ENCODE data around the gene TMEM52.

TMEM52 gene

DNA sequence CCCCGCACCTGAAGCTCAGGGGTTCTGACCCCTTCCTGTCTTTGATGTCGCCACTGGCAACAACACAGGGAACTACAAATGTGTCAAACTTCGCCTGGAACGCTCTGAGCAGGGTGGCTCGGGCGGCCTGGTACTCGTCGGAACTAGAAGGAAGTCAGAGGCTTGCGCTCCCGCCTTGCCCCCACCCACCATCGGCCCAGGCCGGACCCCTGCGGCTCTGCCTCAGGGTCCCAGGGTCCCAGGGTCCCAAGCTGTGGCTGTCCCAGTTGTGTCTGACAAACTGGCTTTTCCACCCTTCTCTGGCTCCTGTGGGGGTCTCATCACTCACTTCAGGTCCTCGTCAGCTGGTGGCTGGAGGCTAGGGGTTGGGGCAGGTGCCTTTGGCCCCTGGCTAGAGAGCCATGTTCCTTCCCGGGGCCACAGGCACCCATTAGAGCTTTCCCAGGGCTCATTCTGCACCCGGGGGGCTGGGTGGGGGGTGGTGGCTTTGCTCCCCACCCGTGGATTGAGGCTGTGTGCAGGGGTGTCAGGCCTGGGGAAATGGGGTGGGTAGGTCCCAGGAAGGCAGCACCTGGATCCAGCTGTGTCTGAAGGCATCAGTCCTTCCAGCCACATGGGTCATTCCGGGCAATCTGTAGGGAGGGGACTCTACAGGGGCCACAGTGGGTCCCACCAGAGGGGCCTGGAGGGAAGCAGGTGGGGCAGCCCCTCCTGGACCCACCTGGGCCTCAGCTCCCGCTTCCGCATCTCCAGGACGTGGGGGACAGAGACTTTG lies 8.0 kb upstream of the TMEM52 start:
- DNase-seq (ENCODE audit: low read depth), result no peak

- no peak for DNase-seq (ENCODE audit: low read depth)
Observed at GRCh38 chr1:1926346-1926811, 7.3 kb upstream of the TMEM52 start.

GRCh38 chr1:1925437-1926345 lies 6.6 kb upstream of the TMEM52 start:
- no peak for DNase-seq (ENCODE audit: low read depth)

DNA sequence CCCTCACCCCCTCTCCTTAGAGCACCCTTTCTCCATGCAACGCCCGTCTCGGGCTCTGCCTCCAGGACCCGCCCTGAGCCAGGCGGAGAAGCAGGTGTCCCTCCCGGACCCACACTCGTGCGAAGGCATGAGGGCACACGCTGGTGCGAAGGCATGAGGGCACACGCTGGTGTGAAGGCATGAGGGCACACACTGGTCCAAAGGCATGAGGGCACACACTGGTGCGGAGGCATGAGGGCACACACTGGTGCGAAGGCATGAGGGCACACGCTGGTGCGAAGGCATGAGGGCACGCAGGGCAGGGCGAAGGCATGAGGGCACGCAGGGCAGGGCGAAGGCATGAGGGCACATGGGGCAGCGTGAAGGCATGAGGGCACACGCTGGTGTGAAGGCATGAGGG lies 5.8 kb upstream of the TMEM52 start:
- no peak for DNase-seq (ENCODE audit: low read depth)

GRCh38 chr1:1924386-1924785 lies 5.3 kb upstream of the TMEM52 start:
- DNase-seq (ENCODE audit: low read depth), result no peak

- DNase-seq (ENCODE audit: low read depth), result no peak
Observed at GRCh38 chr1:1922956-1923833, 4.1 kb upstream of the TMEM52 start.

- no peak for DNase-seq (ENCODE audit: low read depth)
Observed at GRCh38 chr1:1922702-1922955, 3.5 kb upstream of the TMEM52 start.

- no peak for DNase-seq (ENCODE audit: low read depth)
Observed at GRCh38 chr1:1921901-1922701, 3.0 kb upstream of the TMEM52 start.

DNA sequence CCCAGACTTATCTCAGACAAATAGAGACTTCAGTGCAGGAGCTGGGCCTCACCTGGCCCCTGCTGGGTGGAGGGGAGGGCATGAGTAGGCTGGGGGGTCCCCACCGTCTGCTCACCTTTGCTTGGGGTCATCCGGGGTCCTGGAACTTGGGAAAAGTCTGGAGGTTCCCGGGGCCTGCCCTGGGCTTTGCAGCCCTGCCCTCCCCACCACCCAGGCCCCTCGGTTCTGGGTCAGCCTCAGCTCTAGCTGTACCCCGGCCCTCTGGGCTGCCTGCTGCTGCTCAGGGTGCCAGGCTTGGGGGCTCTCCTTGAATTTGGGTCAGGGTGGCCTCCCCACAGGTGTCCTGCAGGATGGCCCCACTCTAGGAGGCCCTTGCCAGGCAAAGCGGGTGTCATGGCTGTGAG lies 2.4 kb upstream of the TMEM52 start:
- DNase-seq (ENCODE audit: low read depth), result no peak

DNA sequence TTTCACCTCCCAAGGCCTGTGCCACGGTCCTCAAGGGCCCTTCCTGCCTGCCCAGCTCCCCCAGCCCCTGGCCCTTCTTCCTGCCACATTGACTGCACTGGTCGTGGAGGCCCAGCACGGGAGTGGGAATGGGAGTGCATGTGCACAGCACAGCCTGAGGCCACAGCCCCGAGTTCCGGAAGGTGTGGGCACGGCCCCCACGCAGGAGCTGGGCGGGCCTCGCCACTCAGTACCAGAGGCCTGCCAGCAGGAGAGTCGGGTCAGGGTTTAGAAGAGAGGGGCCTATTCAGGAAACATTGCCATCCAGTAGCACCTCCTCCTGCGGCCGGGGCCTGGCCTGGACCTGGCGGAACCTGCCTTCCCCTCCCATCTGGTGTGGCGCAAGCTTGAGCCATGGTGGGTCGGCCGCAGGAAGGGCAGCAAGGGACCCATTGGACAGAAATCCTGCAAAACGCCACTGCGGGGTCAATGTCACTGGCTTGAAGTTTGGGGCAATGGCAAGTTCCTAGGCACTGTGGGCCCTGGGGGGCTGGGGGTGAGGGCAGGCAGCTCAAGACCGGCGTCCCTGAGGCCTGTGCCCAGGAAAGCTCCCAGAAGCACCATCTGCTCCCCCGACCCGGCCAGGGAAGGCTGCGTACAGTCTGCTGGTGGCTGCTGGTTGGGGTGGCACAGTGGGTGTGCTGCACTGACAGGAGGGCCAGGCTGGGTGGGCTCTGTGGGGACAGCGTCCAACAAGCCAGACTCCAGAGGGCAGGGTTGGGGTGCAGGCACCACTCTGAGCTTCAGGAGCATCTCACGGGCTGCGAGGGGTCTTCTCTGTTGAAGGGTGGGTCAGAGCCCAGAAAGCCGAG lies 1.8 kb upstream of the TMEM52 start:
- no peak for DNase-seq (ENCODE audit: low read depth)

DNA sequence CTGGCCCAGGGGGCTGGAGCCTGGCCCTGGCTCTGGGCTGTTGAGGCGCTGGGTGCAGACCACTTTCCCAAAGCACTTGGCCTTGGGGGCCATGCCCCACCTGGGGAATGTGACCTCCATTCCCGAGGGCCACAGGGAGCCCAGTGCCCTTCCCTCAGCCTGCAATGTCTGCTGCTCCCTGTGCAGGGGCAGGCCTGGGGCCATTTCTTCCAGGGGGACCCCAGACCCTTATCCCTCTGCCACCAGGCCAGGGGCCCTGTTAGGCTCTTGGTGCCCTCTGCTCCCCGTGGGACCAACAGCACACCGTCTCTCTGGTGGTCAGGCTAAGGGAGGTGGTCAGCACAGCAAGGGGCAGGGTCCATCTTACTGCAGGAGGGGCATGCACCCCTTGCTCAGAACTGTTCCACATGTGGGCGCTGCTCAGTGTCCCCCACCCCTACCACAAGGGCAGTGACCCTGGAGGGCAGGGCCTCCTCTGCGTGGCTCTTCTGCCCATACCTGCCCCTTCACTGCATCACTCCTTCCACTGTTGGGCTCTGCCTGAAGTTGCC lies 1.1 kb upstream of the TMEM52 start:
- no peak for DNase-seq (ENCODE audit: low read depth)

GRCh38 chr1:1919304-1920056 lies 401 bp upstream of the TMEM52 start:
- DNase-seq (ENCODE audit: low read depth), result peak; percentile 95

DNA sequence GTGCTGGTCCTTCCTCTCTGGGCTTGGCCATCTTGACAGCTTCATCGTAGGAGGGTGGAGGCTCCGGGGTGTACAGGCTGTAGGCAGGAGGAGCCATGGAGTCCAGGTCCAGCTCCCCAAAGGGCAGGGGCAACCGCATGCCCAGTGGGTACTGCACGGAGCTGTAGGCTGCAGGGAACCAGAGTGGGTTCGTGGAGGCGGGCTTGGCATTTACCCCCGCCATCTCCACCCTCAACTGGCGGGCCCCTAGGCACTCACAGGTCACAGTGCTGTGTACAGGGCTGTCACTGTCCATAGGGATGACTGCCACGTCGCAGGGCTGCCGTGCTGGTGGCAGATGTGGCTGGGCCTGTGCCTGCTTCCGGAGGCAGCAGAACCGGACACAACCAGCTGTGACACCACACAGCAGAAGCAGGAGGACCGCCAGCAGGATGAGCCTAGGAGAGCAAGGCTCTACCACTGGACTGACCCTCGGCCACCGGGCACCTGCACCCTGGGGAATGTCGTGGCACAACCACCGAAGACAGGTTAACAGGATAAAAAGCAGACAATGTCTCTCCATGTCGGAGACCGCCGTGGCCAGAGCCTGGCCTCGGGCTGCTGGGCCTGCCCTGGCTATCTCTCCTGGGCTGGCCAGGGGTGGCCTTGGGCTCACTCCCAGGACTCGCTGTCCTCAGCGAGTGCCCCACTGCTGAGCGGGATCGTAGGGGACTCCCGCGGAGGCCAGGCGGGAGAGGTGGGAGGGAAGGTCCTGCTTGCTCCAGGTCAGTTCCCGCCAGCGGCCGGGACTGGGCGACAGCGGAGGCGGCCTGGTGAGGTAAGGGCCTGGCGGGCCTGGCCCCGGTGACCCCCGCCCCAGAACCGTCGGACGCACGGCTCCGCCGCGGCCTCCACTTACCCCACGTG lies 831 bp downstream of the TMEM52 start:
- DNase-seq (ENCODE audit: low read depth), result no peak

DNA sequence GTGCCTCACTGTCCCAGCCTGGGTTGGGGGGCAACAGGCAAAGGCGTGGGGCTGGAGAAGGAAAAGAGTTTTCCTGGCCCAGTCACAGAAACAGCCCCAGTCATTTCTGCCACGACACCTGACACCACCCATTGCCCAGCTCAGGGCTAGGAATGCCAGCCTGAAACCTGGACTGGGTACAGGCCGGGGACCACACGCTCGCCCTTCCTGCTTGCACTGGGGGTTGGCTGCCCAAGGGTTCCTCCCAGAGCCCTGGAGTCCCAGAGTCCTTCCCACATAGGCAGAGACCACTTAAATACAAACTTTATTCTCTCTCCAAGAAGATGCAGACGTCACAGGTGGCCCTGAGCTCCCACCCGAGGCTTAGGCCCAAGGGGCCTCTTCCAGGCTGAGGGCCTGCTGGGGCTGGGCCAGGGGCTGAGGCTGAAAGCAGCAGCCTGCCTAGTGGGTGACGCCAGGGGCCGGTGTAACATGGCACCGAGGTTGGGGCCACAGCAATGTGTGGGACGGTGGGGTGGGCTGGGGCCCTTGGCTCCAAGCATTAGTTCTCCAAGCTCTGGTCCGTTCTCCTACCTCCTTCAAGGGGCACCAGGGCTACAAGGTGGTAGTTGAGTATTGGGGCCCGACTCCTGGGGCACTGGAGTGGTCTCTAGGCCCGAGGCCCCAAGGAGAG lies 1.6 kb downstream of the TMEM52 start:
- no peak for DNase-seq (ENCODE audit: low read depth)

- no peak for DNase-seq (ENCODE audit: low read depth)
Observed at GRCh38 chr1:1916851-1917251, 2.2 kb downstream of the TMEM52 start.

DNA sequence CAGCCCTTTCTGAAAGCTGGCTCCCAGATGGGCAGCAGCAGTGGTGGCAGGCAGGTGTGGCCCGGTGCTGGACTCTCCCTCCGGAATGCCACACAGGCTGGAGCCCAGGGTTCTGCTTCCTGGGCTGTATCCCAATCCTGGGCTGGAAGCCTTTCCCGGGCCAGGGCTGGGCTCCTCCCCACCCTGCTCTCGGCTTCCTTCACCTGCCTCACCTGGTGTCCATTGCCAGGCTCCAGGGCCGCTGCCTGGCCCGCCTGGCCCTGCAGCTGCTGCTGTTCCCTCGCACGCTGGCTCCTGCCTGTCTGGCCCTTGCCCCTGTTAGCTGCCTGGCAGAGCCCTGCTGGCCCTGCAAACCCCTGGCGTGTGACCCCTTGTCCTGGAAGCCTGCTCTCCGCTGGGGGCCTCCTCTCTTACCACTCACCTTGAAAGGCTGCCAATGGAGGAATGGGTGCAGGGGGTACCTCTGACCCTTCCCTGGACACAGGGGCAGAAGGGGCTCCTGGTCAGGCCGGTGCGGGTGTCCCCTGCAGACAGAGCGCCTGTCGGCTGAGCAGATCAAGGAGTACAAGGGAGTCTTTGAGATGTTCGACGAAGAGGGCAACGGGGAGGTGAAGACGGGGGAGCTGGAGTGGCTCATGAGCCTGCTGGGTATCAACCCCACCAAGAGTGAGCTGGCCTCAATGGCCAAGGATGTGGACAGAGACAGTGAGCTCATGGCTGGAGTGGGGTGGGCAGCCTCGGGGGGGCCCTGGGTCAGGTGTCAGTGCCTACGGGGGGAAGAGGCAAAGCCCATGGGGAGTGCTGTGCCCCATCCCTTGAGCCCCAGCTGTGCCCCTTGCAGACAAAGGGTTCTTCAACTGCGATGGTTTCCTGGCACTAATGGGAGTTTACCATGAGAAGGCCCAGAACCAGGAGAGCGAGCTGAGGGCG lies 2.9 kb downstream of the TMEM52 start:
- no peak for DNase-seq (ENCODE audit: low read depth)

Measured in activated T-cell treated with anti-CD3 and anti-CD28 coated beads for 24 hours (primary cell).